Left ventricle myocardium superior (tissue), 1 donor: ENCODE measurements around the gene ELOVL6. TPM values are rescaled to one million over a fixed set of nuclear protein-coding genes. Genes with fewer than 3 reads are reported as not detected.
"Not testable (repeated sequence)": the region's sequence is repeated elsewhere in the genome, so short reads cannot be mapped to it uniquely, and the experiment has no call there.

Experiments used
- ATAC-seq: fragments of 200-7000 bp; cut with Tn5 transposase; one replicate; pipeline ENCODE4 v1.9.1; 2020; ENCODE audit warnings: mild to moderate bottlenecking, moderate library complexity
- DNase-seq: peaks from one replicate; pipeline ENCODE4 v3.0.0-alpha.2; 2020
- intact Hi-C: fragments of 100-400 bp; cut with micrococcal nuclease; formaldehyde crosslinking; loops from one replicate; pipeline ENCODE4 v1.11.0; 2022
- long read RNA-seq: library from polyadenylated mRNA; unstranded; transcript quantifications from one replicate; pipeline ENCODE4 v2.0.0, GENCODE V29; 2021
- total RNA-seq: library from RNA; stranded (reverse); fragmentation: NEBNext Ultra II Directional; extraction: Animal tissue kit (Norgen Biotek cat#: 25700); gene quantifications from one replicate; pipeline ENCODE4 v1.2.1, GENCODE V29; 2021
- donor health status: DM: no; HTN: yes; CAD: no; lungs with severe emphysema.

The ELOVL6 gene
- 1.0 TPM for total RNA-seq
- long read RNA-seq, partial matches to known transcripts: 0 of 1 reads
- long read RNA-seq, other reads (novel, unspliced or antisense): 0 of 1 reads

- peak; percentile 61 for ATAC-seq
- peak; percentile 64 for DNase-seq
- intact Hi-C loops: no loop called here
Observed at GRCh38 chr4:110198435-110199416, at the start of gene ELOVL6. ELOVL6 (minus strand) TSS chr4:110198615; CDS start chr4:110198335, 280 bp downstream.

GRCh38 chr4:110248100-110248499 lies 49.7 kb upstream of the ELOVL6 start:
- no peak for DNase-seq
- intact Hi-C loops: no loop called here
- ATAC-seq: no peak

GRCh38 chr4:110247591-110247990 lies 49.2 kb upstream of the ELOVL6 start:
- intact Hi-C loops: no loop called here
- no peak for ATAC-seq
- DNase-seq: no peak

GRCh38 chr4:110245577-110245976 lies 47.2 kb upstream of the ELOVL6 start:
- no peak for DNase-seq
- intact Hi-C loops: no loop called here
- no peak for ATAC-seq

- ATAC-seq: no peak
- intact Hi-C loops: no loop called here
- no peak for DNase-seq
Observed at GRCh38 chr4:110236324-110236723, 37.9 kb upstream of the ELOVL6 start.

GRCh38 chr4:110233581-110233980 lies 35.2 kb upstream of the ELOVL6 start:
- ATAC-seq, intact Hi-C loops, DNase-seq: not testable (repeated sequence)

GRCh38 chr4:110231869-110232268 lies 33.5 kb upstream of the ELOVL6 start:
- ATAC-seq (no peak), DNase-seq (no peak)
- intact Hi-C loops: no loop called here

GRCh38 chr4:110229266-110229665 lies 30.9 kb upstream of the ELOVL6 start:
- intact Hi-C loops: no loop called here
- no peak for DNase-seq
- ATAC-seq: no peak

- intact Hi-C loops: no loop called here
- no peak for ATAC-seq
- DNase-seq: no peak
Observed at GRCh38 chr4:110224812-110225211, 26.4 kb upstream of the ELOVL6 start.

- no peak for ATAC-seq
- no peak for DNase-seq
- intact Hi-C loops: no loop called here
Observed at GRCh38 chr4:110224142-110224541, 25.7 kb upstream of the ELOVL6 start.

- DNase-seq, intact Hi-C loops, ATAC-seq: not testable (repeated sequence)
Observed at GRCh38 chr4:110218935-110219334, 20.5 kb upstream of the ELOVL6 start.

GRCh38 chr4:110217181-110217580 lies 18.8 kb upstream of the ELOVL6 start:
- ATAC-seq, intact Hi-C loops, DNase-seq: not testable (repeated sequence)

GRCh38 chr4:110216129-110216528 lies 17.7 kb upstream of the ELOVL6 start:
- intact Hi-C loops: no loop called here
- no peak for ATAC-seq
- no peak for DNase-seq

GRCh38 chr4:110211770-110212061 lies 13.3 kb upstream of the ELOVL6 start:
- DNase-seq (no peak), ATAC-seq (no peak)
- intact Hi-C loops: loop anchor here (5.0 kb wide), 1 partner anchor 164 kb away; no protein-coding TSS in a partner anchor

GRCh38 chr4:110211007-110211769 lies 12.8 kb upstream of the ELOVL6 start:
- DNase-seq (no peak), ATAC-seq (peak; percentile 45)
- intact Hi-C loops: loop anchor here (5.0 kb wide), 1 partner anchor 164 kb away; no protein-coding TSS in a partner anchor

GRCh38 chr4:110208419-110208818 lies 10.0 kb upstream of the ELOVL6 start:
- ATAC-seq (no peak), DNase-seq (no peak)
- intact Hi-C loops: no loop called here

GRCh38 chr4:110207233-110207632 lies 8.8 kb upstream of the ELOVL6 start:
- DNase-seq: no peak
- no peak for ATAC-seq
- intact Hi-C loops: no loop called here

- no peak for ATAC-seq
- DNase-seq: no peak
- intact Hi-C loops: no loop called here
Observed at GRCh38 chr4:110202024-110202423, 3.6 kb upstream of the ELOVL6 start.

GRCh38 chr4:110201502-110201901 lies 3.1 kb upstream of the ELOVL6 start:
- DNase-seq: no peak
- ATAC-seq: no peak
- intact Hi-C loops: no loop called here

GRCh38 chr4:110200689-110201088 lies 2.3 kb upstream of the ELOVL6 start:
- ATAC-seq (no peak), DNase-seq (no peak)
- intact Hi-C loops: no loop called here
